NT2/D1 (cell line): Measurements from ENCODE around the gene POU3F3.

Experiments
- DNase-seq: peaks from one replicate; pipeline ENCODE4 v3.0.0-alpha.2; 2011; ENCODE audit warnings: low read depth, low spot score
- H3K27me3 ChIP-seq: 2 replicates; pipeline ENCODE4 v1.6.0; 2011; ENCODE audit warnings: mild to moderate bottlenecking; ENCODE audit not compliant: insufficient read length, insufficient read depth
- H3K36me3 ChIP-seq: 2 replicates; pipeline ENCODE4 v1.6.1; 2011; ENCODE audit warnings: mild to moderate bottlenecking, low read length, mixed read lengths; ENCODE audit not compliant: insufficient read depth, insufficient read length
- H3K4me1 ChIP-seq: 2 replicates; pipeline ENCODE4 v1.5.1; 2011; ENCODE audit not compliant: insufficient read depth, insufficient read length
- H3K4me3 ChIP-seq: 2 replicates; pipeline ENCODE4 v1.5.1; 2011; ENCODE audit warnings: low read depth; ENCODE audit not compliant: insufficient read length
- H3K9ac ChIP-seq: 2 replicates; pipeline ENCODE4 v1.6.0; 2011; ENCODE audit warnings: low read depth; ENCODE audit not compliant: insufficient read length
- H3K9me3 ChIP-seq: 2 replicates; pipeline ENCODE4 v1.5.1; 2011; ENCODE audit warnings: mild to moderate bottlenecking, low read length; ENCODE audit not compliant: insufficient read depth
- SUZ12 ChIP-seq: IDR thresholded peaks from 2 replicates; pipeline ENCODE4 v1.6.1; 2011; ENCODE audit not compliant: insufficient read length, insufficient read depth; ENCODE audit errors: extremely low read depth
- YY1 ChIP-seq: IDR thresholded peaks from 2 replicates; pipeline ENCODE4 v1.6.1; 2011; ENCODE audit not compliant: insufficient read length, insufficient read depth
- ZNF274 ChIP-seq: IDR thresholded peaks from 2 replicates; pipeline ENCODE4 v1.6.1; 2011; ENCODE audit warnings: mild to moderate bottlenecking, low read depth, low read length

Gene POU3F3

GRCh38 chr2:104873689-104874054 is 19.8 kb downstream of the POU3F3 start:
- TF ChIP-seq ZNF274, result no peak
- TF ChIP-seq SUZ12, result no peak
- no peak for DNase-seq
- no peaks in the 10 kb centered on the region for H3K9me3 ChIP-seq
- no peaks in the 10 kb centered on the region for H3K36me3 ChIP-seq
- H3K27me3 ChIP-seq, result peaks cover 88% of the 10 kb centered on the region
- peaks cover 5% of the 10 kb centered on the region for H3K4me1 ChIP-seq
- no peak overlapping the region for H3K9ac ChIP-seq
- H3K4me3 ChIP-seq, result peak overlapping the region; percentile 62

GRCh38 chr2:104874230-104874629 is 20.3 kb downstream of the POU3F3 start:
- H3K9ac ChIP-seq, result no peak overlapping the region
- peaks cover 85% of the 10 kb centered on the region for H3K27me3 ChIP-seq
- no peak for TF ChIP-seq ZNF274
- no peak for TF ChIP-seq SUZ12
- no peak for TF ChIP-seq YY1
- H3K36me3 ChIP-seq, result no peaks in the 10 kb centered on the region
- no peak for DNase-seq
- H3K4me1 ChIP-seq, result peaks cover 5% of the 10 kb centered on the region
- H3K9me3 ChIP-seq, result no peaks in the 10 kb centered on the region
- H3K4me3 ChIP-seq, result no peak overlapping the region

DNA sequence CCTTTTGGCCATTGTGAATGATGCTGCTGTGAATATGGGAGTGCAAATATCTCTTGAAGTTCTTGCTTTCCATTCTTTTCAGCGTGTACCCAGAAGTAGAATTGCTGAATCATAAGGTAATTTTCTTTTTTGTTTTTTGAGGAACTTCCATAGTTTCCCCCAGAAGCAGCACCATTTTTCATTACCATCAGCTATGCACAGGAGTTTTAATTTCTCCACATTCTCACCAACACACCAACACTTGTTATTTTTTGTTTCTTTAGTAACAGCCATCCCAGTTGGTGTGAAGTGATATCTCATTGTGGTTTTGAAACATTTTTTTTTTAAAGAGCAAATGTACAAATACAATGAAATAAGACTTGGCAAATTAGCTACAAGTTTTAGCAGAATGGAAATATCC is 21.3 kb downstream of the POU3F3 start:
- Histone ChIP-seq H3K27me3 (peaks cover 75% of the 10 kb centered on the region), H3K4me3 (no peak overlapping the region), H3K9me3 (no peaks in the 10 kb centered on the region), H3K9ac (no peak overlapping the region), H3K36me3 (no peaks in the 10 kb centered on the region), H3K4me1 (peaks cover 5% of the 10 kb centered on the region)
- TF ChIP-seq ZNF274 (no peak), YY1 (no peak), SUZ12 (no peak)
- DNase-seq, result no peak

- Histone ChIP-seq H3K9me3 (no peaks in the 10 kb centered on the region), H3K4me1 (peaks cover 5% of the 10 kb centered on the region), H3K36me3 (no peaks in the 10 kb centered on the region), H3K4me3 (no peak overlapping the region), H3K27me3 (peaks cover 58% of the 10 kb centered on the region), H3K9ac (no peak overlapping the region)
- no peak for TF ChIP-seq YY1
- TF ChIP-seq SUZ12, result no peak
- TF ChIP-seq ZNF274, result no peak
- no peak for DNase-seq
Measured at GRCh38 chr2:104876606-104877570, 23.0 kb downstream of the POU3F3 start.

- no peak overlapping the region for H3K4me3 ChIP-seq
- no peaks in the 10 kb centered on the region for H3K36me3 ChIP-seq
- H3K27me3 ChIP-seq, result peaks cover 37% of the 10 kb centered on the region
- H3K9me3 ChIP-seq, result no peaks in the 10 kb centered on the region
- H3K9ac ChIP-seq, result no peak overlapping the region
- H3K4me1 ChIP-seq, result peaks cover 2% of the 10 kb centered on the region
- no peak for DNase-seq
- TF ChIP-seq YY1 (no peak), SUZ12 (no peak), ZNF274 (no peak)
Measured at GRCh38 chr2:104878863-104879512, 25.1 kb downstream of the POU3F3 start.

DNA sequence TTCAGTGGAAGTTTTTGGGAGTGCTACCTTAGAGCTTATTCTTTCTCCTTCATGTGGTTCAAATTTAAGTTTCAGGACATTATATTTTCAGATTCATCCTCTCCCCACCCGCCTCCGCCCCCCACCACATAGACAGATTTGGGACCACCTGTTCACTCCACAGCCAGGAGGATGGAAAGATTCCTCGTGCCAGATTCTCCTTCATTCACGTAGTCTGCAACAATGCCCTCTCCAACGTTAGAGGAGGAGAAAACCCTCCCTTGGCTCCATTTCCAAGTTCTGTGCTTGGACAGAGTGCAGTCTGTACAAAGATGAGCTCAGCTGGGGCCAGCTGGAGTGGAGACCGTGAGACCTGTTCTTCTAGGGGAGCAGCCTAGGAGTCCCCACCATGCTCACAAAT is 26.2 kb downstream of the POU3F3 start:
- TF ChIP-seq YY1 (no peak), SUZ12 (no peak), ZNF274 (no peak)
- H3K27me3 ChIP-seq, result peaks cover 27% of the 10 kb centered on the region

DNA sequence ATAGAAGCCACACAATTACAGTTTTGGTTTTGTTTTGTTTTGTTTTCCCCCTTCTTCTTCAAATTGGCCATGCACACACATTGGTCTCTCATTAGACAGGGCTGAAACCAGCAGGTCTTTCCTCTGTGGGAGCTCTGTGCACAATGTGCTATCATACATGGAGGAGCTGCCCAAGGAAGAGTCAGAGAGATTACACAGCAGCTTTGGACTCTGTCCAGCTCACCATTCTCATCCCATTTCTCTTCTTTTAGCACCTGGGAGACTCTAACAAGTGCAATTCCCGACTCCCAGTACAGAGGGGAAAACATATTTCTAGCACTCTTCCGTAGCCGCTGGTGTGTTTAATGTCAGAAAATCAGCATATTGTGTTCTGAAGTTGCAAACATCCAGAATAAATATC is 29.4 kb downstream of the POU3F3 start:
- no peaks in the 10 kb centered on the region for H3K9me3 ChIP-seq
- no peak overlapping the region for H3K9ac ChIP-seq
- DNase-seq, result no peak
- peaks cover 5% of the 10 kb centered on the region for H3K27me3 ChIP-seq
- no peaks in the 10 kb centered on the region for H3K36me3 ChIP-seq
- no peaks in the 10 kb centered on the region for H3K4me1 ChIP-seq
- no peak overlapping the region for H3K4me3 ChIP-seq
- TF ChIP-seq SUZ12, result no peak
- TF ChIP-seq ZNF274, result no peak
- TF ChIP-seq YY1, result no peak

More for the DNA sequence above, 26.2 kb downstream of the POU3F3 start:
- no peak overlapping the region for H3K9ac ChIP-seq
- no peak for DNase-seq
- H3K9me3 ChIP-seq, result no peaks in the 10 kb centered on the region
- H3K4me3 ChIP-seq, result no peak overlapping the region
- no peaks in the 10 kb centered on the region for H3K36me3 ChIP-seq
- no peaks in the 10 kb centered on the region for H3K4me1 ChIP-seq
